GM19099 (cell line): ENCODE measurements around the gene UQCC3.

Experiments
- POLR2A ChIP-seq: IDR thresholded peaks from 3 replicates; pipeline ENCODE4 v1.6.1; 2011; ENCODE audit warnings: low read depth; ENCODE audit not compliant: insufficient read length; ENCODE audit errors: extremely low read depth

Gene UQCC3

GRCh38 chr11:62654297-62654696 lies 17.2 kb upstream of the UQCC3 start:
- TF ChIP-seq POLR2A: no peak

- no peak for TF ChIP-seq POLR2A
Observed at GRCh38 chr11:62656796-62657429, 14.6 kb upstream of the UQCC3 start.

- no peak for TF ChIP-seq POLR2A
Observed at GRCh38 chr11:62664405-62665074, 6.9 kb upstream of the UQCC3 start.

GRCh38 chr11:62665075-62665598 lies 6.3 kb upstream of the UQCC3 start, which contains the start of the genes C11orf98 and CSKMT:
C11orf98 (minus strand) TSS chr11:62665210; CDS start chr11:62665169, 41 bp downstream.
CSKMT (plus strand) TSS chr11:62665312; CDS start chr11:62665880, 568 bp downstream.
- TF ChIP-seq POLR2A: peak; percentile 99

- TF ChIP-seq POLR2A: no peak
Observed at GRCh38 chr11:62665599-62666258, 5.7 kb upstream of the UQCC3 start.

- no peak for TF ChIP-seq POLR2A
Observed at GRCh38 chr11:62666259-62666926, 5.1 kb upstream of the UQCC3 start.

- no peak for TF ChIP-seq POLR2A
Observed at GRCh38 chr11:62667460-62667859, 4.0 kb upstream of the UQCC3 start.

- TF ChIP-seq POLR2A: no peak
Observed at GRCh38 chr11:62669420-62670161, 1.9 kb upstream of the UQCC3 start.

- no peak for TF ChIP-seq POLR2A
Observed at GRCh38 chr11:62671236-62671607, 251 bp upstream of the UQCC3 start.

GRCh38 chr11:62673196-62673525 lies 1.7 kb downstream of the UQCC3 start:
- no peak for TF ChIP-seq POLR2A

- no peak for TF ChIP-seq POLR2A
Observed at GRCh38 chr11:62676698-62677097, 5.2 kb downstream of the UQCC3 start.

GRCh38 chr11:62677156-62677555 lies 5.7 kb downstream of the UQCC3 start:
- no peak for TF ChIP-seq POLR2A

- no peak for TF ChIP-seq POLR2A
Observed at GRCh38 chr11:62677714-62678113, 6.2 kb downstream of the UQCC3 start.

- TF ChIP-seq POLR2A: no peak
Observed at GRCh38 chr11:62678433-62678769, 6.9 kb downstream of the UQCC3 start.
